Activated CD8-positive, alpha-beta memory T cell treated with anti-CD3 and anti-CD28 coated beads for 1 hour (primary cell): ENCODE measurements around the gene YES1.
"Not testable (repeated sequence)": the region's sequence is repeated elsewhere in the genome, so short reads cannot be mapped to it uniquely, and the experiment has no call there.

Experiments used
- DNase-seq, 2 donors: peaks; one replicate each; pipeline ENCODE4 v3.0.0-alpha.2; 2020; ENCODE audit warnings: low read depth in 1 of 2; ENCODE audit errors: extremely low read depth in 1 of 2

Gene YES1

DNA sequence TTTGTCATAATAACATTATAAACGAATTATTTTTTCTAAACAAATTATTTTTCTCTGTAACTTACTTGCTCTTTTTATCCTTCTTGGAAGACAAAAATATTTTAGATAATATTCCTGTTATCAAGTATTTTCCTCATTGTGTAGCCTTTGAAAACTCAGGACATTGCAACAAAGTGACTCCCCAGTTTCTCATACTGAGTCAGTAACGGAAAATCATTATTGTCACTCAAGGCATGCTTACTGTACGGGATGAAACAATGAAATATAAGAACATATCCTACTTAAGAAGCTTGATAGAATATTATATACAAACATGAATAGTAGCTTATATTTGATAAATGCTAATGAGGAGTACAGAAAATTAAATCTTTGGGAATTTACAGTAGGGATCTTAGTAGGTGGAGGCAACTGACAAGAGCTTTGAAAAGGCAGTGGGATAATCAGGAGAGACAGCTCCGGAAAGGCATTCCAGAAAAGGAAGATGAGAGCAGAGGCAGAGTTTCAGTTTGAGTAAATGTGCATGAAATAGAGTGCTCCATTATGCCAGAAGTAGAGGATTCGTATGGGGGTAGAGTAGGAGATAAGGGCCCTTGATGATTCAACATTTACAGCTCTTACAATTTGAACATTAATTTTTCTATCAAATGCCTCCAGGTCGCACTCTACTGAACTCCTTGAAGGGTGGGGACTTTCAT lies 14.0 kb upstream of the YES1 start:
- DNase-seq: no peak

GRCh38 chr18:824179-824578 lies 12.1 kb upstream of the YES1 start:
- no peak for DNase-seq

- no peak for DNase-seq
Observed at GRCh38 chr18:820591-821165, 8.6 kb upstream of the YES1 start.

- DNase-seq: no peak
Observed at GRCh38 chr18:816869-817268, 4.8 kb upstream of the YES1 start.

GRCh38 chr18:816088-816653 lies 4.1 kb upstream of the YES1 start:
- DNase-seq: no peak

DNA sequence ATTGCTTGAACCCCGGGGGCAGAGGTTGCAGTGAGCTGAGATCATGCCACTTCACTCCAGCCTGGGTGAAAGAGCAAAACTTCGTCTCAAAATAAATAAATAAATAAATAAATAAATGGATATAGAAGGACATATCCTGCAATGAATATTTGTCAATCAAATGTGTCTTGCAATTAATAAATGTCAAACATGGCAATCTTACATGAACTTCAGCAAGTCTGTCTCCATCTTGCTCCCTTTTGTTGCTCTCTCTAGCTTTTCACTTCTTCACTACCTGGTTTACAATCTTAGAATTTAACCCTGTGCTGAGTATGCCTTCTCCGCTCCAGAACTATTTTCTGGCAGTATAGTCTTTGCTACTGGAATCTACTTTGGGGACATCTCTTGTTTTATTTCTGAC lies 3.3 kb upstream of the YES1 start:
- DNase-seq: no peak

DNA sequence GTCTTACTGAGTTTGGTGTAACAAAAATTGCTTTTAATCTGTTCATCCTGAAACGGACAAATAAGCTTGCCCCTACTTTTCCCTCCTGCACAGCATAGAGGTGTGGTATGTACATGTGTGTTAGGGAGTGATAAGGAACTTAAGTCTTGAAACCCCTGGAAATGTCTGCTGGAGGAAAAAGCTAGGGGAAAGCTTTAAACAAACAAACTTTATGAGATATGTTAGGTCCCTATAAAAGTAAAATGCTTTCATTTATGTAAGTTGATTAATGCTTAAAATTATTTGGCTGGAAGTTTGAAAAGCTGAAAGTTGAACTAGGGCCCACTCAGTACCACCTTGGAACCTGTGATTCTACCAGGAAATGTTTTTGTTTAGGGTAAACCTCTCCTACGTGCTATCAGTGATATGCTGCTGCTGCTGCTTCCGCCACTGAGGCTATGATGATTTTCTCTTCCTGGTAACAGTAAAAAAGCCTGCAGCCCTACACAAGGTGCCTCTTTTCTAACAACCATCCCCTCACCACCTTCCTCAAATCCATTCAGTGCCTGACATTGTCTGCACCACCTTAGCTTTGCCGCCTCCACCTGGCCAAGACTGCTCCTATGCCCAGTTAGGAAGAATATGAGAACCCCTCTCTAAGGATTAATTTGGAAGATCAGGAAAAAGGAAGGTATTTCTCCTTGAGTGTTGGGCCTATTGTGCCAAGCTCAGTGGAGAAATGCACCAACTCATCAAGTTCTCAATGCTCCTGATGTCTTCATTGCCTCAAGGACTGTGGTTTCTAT lies 2.5 kb upstream of the YES1 start:
- no peak for DNase-seq

DNA sequence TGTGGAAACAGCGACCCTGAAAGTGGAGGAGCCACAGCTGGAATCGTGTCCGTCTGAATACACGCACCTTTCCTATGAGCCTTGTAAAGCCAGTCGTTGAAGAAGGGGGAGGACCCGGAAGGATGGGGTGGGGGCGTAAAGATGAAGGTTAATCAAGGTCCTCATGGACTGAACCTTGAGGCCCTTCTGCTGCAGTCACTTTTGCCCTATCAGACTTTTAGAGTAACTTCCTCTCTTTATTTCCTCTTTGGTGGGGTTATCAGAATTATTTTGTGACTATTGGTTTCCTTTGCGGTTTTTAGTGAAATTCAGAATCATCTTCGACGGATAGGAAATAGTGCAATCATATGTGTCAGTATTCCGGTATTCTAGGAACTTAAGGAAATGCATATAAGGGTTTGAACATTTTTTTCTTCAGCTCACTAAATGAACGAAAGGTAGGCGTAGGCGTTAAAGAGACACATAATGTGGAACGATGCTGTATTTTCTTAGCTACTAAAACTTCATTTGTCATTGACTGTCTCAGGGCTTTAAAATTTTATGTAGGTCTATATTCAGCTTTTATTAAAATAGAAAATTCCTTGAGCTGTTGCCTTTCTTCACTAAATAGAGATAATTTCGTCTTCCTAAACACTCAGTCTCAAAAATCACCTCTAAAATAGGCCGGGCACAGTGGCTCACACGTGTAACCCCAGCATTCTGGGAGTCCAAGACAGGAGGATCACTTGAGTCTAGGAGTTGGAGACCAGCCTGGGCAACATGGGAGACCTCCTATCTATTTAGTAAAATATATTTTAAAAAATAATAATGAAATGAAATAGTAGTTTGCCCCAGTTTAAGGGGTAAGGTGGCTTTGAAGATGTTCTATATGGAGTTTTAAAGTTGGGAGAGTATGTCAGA lies 1.4 kb upstream of the YES1 start:
- DNase-seq: peak; percentile 14 to 32

DNA sequence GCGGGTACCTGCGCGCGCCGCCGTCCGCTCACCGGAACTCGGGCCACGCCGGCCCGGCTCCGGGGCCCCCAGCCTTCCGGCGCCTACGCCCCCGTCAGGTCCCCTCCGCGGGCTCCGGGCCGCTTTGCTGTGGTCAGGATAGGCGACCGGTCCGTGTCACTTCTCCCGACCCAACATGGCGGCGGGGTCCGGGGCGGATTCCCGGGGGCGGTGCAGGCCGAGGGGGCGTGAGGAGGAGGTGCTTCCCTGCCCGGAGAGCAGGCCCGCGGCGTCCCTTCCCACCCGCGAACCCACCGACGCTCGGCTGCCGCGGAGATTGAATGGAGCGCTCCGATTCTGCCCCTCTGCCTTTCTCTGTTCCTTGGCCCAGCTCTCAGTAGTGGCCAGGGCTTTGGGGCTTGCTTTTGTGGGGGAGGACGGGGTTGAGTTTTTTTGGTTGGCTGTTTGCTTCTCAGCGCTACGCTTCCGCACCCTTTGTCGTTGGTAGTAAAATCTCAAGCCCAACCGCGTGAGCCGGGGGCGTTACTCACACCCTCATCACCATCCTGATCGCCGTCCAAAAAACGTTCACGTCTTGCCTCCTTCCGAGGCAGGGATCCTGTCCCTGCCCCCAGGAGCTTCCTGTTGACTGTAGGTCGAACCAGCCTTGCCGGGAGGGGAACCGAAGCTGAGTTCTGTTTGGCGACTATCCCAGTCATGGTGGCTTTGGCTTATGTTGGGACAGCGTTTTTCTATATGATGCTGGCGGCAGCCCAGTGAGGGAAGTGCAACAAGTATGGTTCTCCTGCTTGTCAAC lies 532 bp upstream of the YES1 start:
- peak; percentile 40 to 65 for DNase-seq

- no peak for DNase-seq
Observed at GRCh38 chr18:811182-811891, 705 bp downstream of the YES1 start.

- DNase-seq: no peak
Observed at GRCh38 chr18:809985-810642, 1.9 kb downstream of the YES1 start.

DNA sequence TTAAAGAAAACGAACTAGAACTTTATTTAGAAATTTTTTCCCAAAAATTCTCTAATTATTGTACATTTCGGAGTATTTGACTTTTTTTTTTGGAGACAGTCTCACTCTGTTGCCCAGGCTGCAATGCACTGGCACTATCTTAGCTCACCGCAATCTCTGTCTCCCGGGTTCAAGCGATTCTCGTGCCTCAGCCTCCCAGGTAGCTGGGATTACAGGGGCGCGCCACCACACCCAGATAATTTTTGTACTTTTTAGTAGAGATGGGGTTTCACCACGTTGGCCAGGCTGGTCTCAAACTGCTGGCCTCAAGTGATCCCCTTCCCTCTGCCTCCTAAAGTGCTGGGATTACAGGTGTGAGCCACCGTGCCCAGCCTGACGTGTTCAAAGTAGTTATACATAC lies 2.8 kb downstream of the YES1 start:
- not testable (repeated sequence) for DNase-seq

DNA sequence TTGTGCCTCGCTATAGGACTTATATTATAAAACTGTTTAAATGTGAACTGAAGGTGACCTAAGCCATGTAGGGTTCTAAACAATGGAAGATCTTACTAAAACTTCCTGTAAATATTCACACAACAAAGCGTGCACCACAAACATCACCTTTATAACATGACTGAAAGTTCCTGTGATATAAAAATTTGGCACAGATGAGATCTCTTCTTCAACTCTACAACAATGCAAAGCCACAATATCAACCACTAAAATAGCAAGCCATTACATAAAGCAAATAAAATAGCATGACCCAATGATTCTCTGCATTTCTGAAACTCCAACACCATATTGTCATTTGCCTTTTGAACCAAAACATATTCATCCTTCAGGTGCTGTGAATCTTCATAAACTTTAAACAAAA lies 3.5 kb downstream of the YES1 start:
- DNase-seq: no peak

DNA sequence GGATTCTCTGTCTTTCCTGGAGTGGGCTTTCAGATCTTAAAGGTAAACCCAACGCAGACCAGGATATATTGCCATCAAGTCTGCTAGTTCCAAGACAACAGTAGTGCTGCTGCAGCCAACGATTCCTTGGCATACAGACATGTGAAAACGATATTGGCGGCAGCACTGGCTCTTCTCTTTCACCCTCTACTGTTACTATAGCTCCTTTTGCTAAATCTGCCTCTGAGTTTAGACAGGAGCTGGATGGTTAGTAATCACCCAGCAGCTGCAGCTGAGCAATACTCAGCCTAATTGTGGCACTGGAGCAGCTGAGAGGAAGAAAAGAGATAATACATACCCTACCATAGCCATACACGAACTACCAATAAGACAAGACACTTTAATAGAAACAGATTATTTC lies 4.0 kb downstream of the YES1 start:
- DNase-seq: no peak

GRCh38 chr18:805755-806110 lies 6.3 kb downstream of the YES1 start:
- DNase-seq: no peak

- DNase-seq: no peak
Observed at GRCh38 chr18:805008-805754, 6.9 kb downstream of the YES1 start.

GRCh38 chr18:801137-801536 lies 10.9 kb downstream of the YES1 start:
- DNase-seq: no peak

- DNase-seq: no peak
Observed at GRCh38 chr18:799943-800342, 12.1 kb downstream of the YES1 start.
